ENCODE data around the gene ABCC2. TPM values are rescaled to one million over a fixed set of nuclear protein-coding genes. Genes with fewer than 3 reads are reported as not detected.

Gene ABCC2
- total RNA-seq, 2 experiments from 2014 or later, result 0.38 to 0.59 TPM

- H3K27ac ChIP-seq (ENCODE audit: low read depth, low read length, poor library complexity, severe bottlenecking), result peak overlapping the region; percentile 43
- H2AFZ ChIP-seq (ENCODE audit: low read length), result peak overlapping the region; percentile 93
- TF ChIP-seq EZH2phosphoT487 (IDR thresholded peaks at IDR 0.05; ENCODE audit: borderline replicate concordance, low read depth, low read length) (no peak), CTCF (conservative IDR thresholded peaks at IDR 0.05; ENCODE audit: low read length) (peak; percentile 26; the same call in 1 of the 2 replicates)
- peak overlapping the region; percentile 65 for H3K4me2 ChIP-seq (ENCODE audit: low read length)
- no peaks in the 10 kb centered on the region for H3K9me2 ChIP-seq (ENCODE audit: insufficient read depth, low read length)
- intact Hi-C loops (cut with micrococcal nuclease; ENCODE audit: unreplicated experiment), result loop anchor here (2.0 kb wide), 1 partner anchor 45 kb away; the partner anchor contains the start of genes COX15 and CUTC
- ChIA-PET CTCF (ENCODE audit: unreplicated experiment) (no interaction called here), POLR2A (interaction anchor here (0.7 to 1.0 kb wide), 2 partner anchors 36 to 46 kb away, joined by 3 read pairs; no protein-coding TSS in a partner anchor)
- H3K9me3 ChIP-seq (ENCODE audit: low read length), result no peaks in the 10 kb centered on the region
- H3K36me3 ChIP-seq (ENCODE audit: insufficient read depth, low read length), result no peaks in the 10 kb centered on the region
- H4K20me1 ChIP-seq (ENCODE audit: insufficient read depth, low read length), result no peaks in the 10 kb centered on the region
- H3K4me3 ChIP-seq (ENCODE audit: low read depth, low read length, poor library complexity, severe bottlenecking), result peak overlapping the region; percentile 46
- no TSS peak for BruUV-seq (replicated peaks)
- no peaks in the 10 kb centered on the region for H3K79me2 ChIP-seq (ENCODE audit: insufficient read depth, low read depth, low read length)
- DNase-seq (ENCODE audit: low spot score), result peak; percentile 74
- H3K4me1 ChIP-seq (ENCODE audit: insufficient read depth, low read length, poor library complexity, severe bottlenecking), result peaks cover 36% of the 10 kb centered on the region
Observed at GRCh38 chr10:99777918-99778714, 4.3 kb upstream of the ABCC2 start.

DNA sequence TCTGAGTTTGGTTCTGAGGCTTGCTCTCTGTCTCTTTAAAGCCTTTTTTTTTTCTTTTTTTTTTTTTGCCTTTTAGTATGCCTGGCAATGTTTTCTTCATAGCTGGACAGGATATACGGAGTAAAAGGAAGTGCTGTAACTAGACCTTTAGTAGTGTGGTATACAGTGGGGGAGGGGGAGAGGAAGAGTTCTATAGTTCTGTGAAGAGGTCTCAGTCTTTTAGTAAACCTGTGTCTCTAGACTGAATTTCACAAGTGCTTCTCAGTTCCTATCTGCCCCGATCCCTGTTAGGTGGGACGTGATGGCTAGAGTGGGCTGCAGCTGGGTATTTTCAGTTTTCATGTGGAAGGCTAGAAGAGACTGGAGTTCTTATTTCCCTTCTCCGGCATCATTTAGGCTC lies 3.1 kb upstream of the ABCC2 start:
- Histone ChIP-seq H3K4me2 (ENCODE audit: low read length) (peak overlapping the region; percentile 50), H3K4me3 (ENCODE audit: low read depth, low read length, poor library complexity, severe bottlenecking) (peak overlapping the region; percentile 12), H3K9me3 (ENCODE audit: low read length) (no peaks in the 10 kb centered on the region), H2AFZ (ENCODE audit: low read length) (peak overlapping the region; percentile 93), H3K9me2 (ENCODE audit: insufficient read depth, low read length) (no peaks in the 10 kb centered on the region), H3K27ac (ENCODE audit: low read depth, low read length, poor library complexity, severe bottlenecking) (peak overlapping the region; percentile 43), H3K79me2 (ENCODE audit: insufficient read depth, low read depth, low read length) (no peaks in the 10 kb centered on the region), H4K20me1 (ENCODE audit: insufficient read depth, low read length) (no peaks in the 10 kb centered on the region), H3K36me3 (ENCODE audit: insufficient read depth, low read length) (no peaks in the 10 kb centered on the region), H3K4me1 (ENCODE audit: insufficient read depth, low read length, poor library complexity, severe bottlenecking) (peaks cover 36% of the 10 kb centered on the region)
- no peak for TF ChIP-seq CTCF (conservative IDR thresholded peaks at IDR 0.05; ENCODE audit: low read length)
- TF ChIP-seq EZH2phosphoT487 (IDR thresholded peaks at IDR 0.05; ENCODE audit: borderline replicate concordance, low read depth, low read length), result no peak
- ChIA-PET POLR2A (interaction anchor here (0.6 kb wide), 3 partner anchors 83 to 549 kb away, joined by 3 to 4 read pairs (median 3); no protein-coding TSS in a partner anchor), CTCF (ENCODE audit: unreplicated experiment) (no interaction called here)
- DNase-seq (ENCODE audit: low spot score), result peak; percentile 83
- intact Hi-C loops (cut with micrococcal nuclease; ENCODE audit: unreplicated experiment), result loop anchor here (2.0 kb wide), 1 partner anchor 47 kb away; the partner anchor contains the start of genes COX15 and CUTC
- BruUV-seq (replicated peaks), result no TSS peak

Data from OCI-LY7 (cell line).